ENCODE results near the gene ZNF329. TPM values are rescaled to one million over a fixed set of nuclear protein-coding genes. Genes with fewer than 3 reads are reported as not detected.
A peak's percentile ranks its signal among the peaks of the same experiment; 100 is the strongest.

The ZNF329 gene
- total and polyA plus RNA-seq, 2 of the 8 experiments (the other 6 are each of a cell fraction or from before 2014, with no cell fraction given) = 5.8 to 11.2 TPM

- H2BK12ac ChIP-seq (ENCODE audit: low read depth, low read length) = no peak overlapping the region
- no peak overlapping the region for H3K4ac ChIP-seq (replicated peaks; ENCODE audit: insufficient read length, low read depth, low read length)
- FAIRE-seq (peak; percentile 45), DNase-seq (ENCODE audit: low read depth in 1 of 2, low spot score in 2 of 2) (no peak)
- H4K8ac ChIP-seq (ENCODE audit: extremely low read depth, insufficient read depth, low read length) = no peak overlapping the region
- no peak overlapping the region for H3K27ac ChIP-seq (ENCODE audit: low read depth, low read length)
- ChIA-PET POLR2A (ENCODE audit: partially characterized antibody) (interaction anchor here (2.8 kb wide), 1 partner anchor 10 kb away, joined by 8 read pairs; no protein-coding TSS in a partner anchor), CTCF (ENCODE audit: partially characterized antibody) (no interaction called here)
- H3K23ac ChIP-seq (ENCODE audit: insufficient read length) = no peak overlapping the region
- no peak overlapping the region for H2BK15ac ChIP-seq (ENCODE audit: low read length)
- no peak for TF ChIP-seq SUZ12 (IDR thresholded peaks at IDR 0.05; ENCODE audit: low read length)
- no peak for TF ChIP-seq SIRT6 (IDR thresholded peaks at IDR 0.05; ENCODE audit: low read length)
- no peak for TF ChIP-seq JUN (IDR thresholded peaks at IDR 0.05; ENCODE audit: low read depth, low read length)
- no peak for TF ChIP-seq ASH2L (IDR thresholded peaks at IDR 0.05; ENCODE audit: low read length)
- peak; percentile 100 for TF ChIP-seq ZNF274 (IDR thresholded peaks at IDR 0.05; ENCODE audit: borderline replicate concordance, extremely low read depth, low read length)
- TF ChIP-seq KDM1A (IDR thresholded peaks at IDR 0.05; ENCODE audit: borderline replicate concordance, low read length) = no peak
- H3K36me3 ChIP-seq (ENCODE audit: control insufficient read depth in 2 of 4, insufficient read depth in 4 of 4, low read length in 3 of 4) = peaks cover 20 to 98% (median 63%) of the 10 kb centered on the region in 4 experiments
- no peak overlapping the region for H2BK5ac ChIP-seq (ENCODE audit: low read depth, low read length)
- H3K4me3 ChIP-seq (ENCODE audit: extremely low read depth in 1 of 4, insufficient read depth in 2 of 4, low read depth in 3 of 4, low read length in 4 of 4) = peak overlapping the region in 1 of 4 experiments; percentile 22; a peak in 1 of 8 replicates
- H2BK20ac ChIP-seq (ENCODE audit: low read length) = no peak overlapping the region
- no peak overlapping the region for H2AK5ac ChIP-seq (ENCODE audit: low read depth, low read length)
- H3K14ac ChIP-seq (ENCODE audit: insufficient read length) = no peak overlapping the region
- H4K91ac ChIP-seq (replicated peaks; ENCODE audit: insufficient read length, low read length) = no peak overlapping the region
- no peaks in the 10 kb centered on the region for H3K4me1 ChIP-seq (replicated peaks in 1 of 4; ENCODE audit: control insufficient read depth in 3 of 4, insufficient read depth in 4 of 4, low read length in 3 of 4)
- 78% methylated on average over 6 of the region's 6 CpGs; no CpG with 5 or more reads in 1 of the 2 experiments for WGBS, 2 experiments (ENCODE audit: extremely low coverage in 1 of 2, insufficient coverage in 1 of 2, insufficient read length in 1 of 2, insufficient replicate concordance in 2 of 2, low coverage in 1 of 2, low lambda C conversion rate in 2 of 2, missing lambda C conversion rate in 1 of 2)
- no peak overlapping the region for H4K5ac ChIP-seq (ENCODE audit: insufficient read length, low read depth, low read length)
- H3K56ac ChIP-seq (replicated peaks; ENCODE audit: insufficient read length, low read depth, low read length) = no peak overlapping the region
- H3K27me3 ChIP-seq (replicated peaks in 1 of 4; ENCODE audit: control insufficient read depth in 3 of 4, extremely low read depth in 1 of 4, insufficient read depth in 3 of 4, low read length in 3 of 4) = no peaks in the 10 kb centered on the region; a peak in 1 of 7 replicates
- H3K79me2 ChIP-seq (ENCODE audit: control insufficient read depth in 1 of 2, insufficient read depth in 2 of 2, low read length in 2 of 2) = no peaks in the 10 kb centered on the region; a peak in 1 of 4 replicates
- H2BK120ac ChIP-seq (replicated peaks; ENCODE audit: low read depth, low read length) = no peak overlapping the region
- H3K9ac ChIP-seq (replicated peaks in 1 of 4; ENCODE audit: extremely low read depth in 1 of 4, low read depth in 3 of 4, low read length in 3 of 4) = no peak overlapping the region
- H2AFZ ChIP-seq (ENCODE audit: low read length) = no peak overlapping the region
- no peak overlapping the region for H3K4me2 ChIP-seq (ENCODE audit: insufficient read depth in 1 of 2, low read depth in 2 of 2, low read length in 2 of 2)
- H3K9me3 ChIP-seq (ENCODE audit: insufficient read depth in 2 of 2, low read depth in 1 of 2, low read length in 1 of 2) = peaks cover 94 to 97% of the 10 kb centered on the region in 2 experiments
- H3K23me2 ChIP-seq (ENCODE audit: low read depth, low read length) = no peaks in the 10 kb centered on the region; the same call in 1 of the 2 replicates
- no peak overlapping the region for H3K18ac ChIP-seq (ENCODE audit: extremely low read depth, low read length)
- no peaks in the 10 kb centered on the region for H4K20me1 ChIP-seq (replicated peaks in 1 of 2; ENCODE audit: control insufficient read depth in 1 of 2, insufficient read depth in 2 of 2, low read length in 2 of 2)
- H3K79me1 ChIP-seq (ENCODE audit: low read depth, low read length) = no peaks in the 10 kb centered on the region; the same call in 1 of the 2 replicates
These were observed 46.5 kb upstream of the ZNF329 start for GRCh38 chr19:58196901-58197616.
